HL-60 (cell line): ENCODE results near the gene ZFR2.

Experiments used
- DNase-seq, 2 experiments: peaks; one replicate each; pipeline ENCODE4 v3.0.0-alpha.2; 2010 to 2020; ENCODE audit warnings: low read depth in 1 of 2, low spot score in 1 of 2
- H3K27ac ChIP-seq: fragments of 250-450 bp; sonication (Bioruptor Pico); replicated peaks from 2 replicates; pipeline ENCODE4 v1.5.1; 2020; ENCODE audit warnings: mild to moderate bottlenecking, moderate library complexity
- H3K27me3 ChIP-seq: fragments of 250-450 bp; sonication (Bioruptor Pico); 2 replicates; pipeline ENCODE4 v1.5.1; 2021; ENCODE audit warnings: mild to moderate bottlenecking, moderate library complexity; ENCODE audit not compliant: insufficient read depth, poor library complexity, severe bottlenecking
- H3K4me3 ChIP-seq: replicated peaks from 2 replicates; pipeline ENCODE4 v1.5.1; 2011; ENCODE audit warnings: mild to moderate bottlenecking, control low read depth, low read length; ENCODE audit not compliant: insufficient read depth
- GABPA ChIP-seq: IDR thresholded peaks from 2 replicates; pipeline ENCODE4 v1.6.1; 2012; ENCODE audit warnings: low read depth
- POLR2AphosphoS5 ChIP-seq: IDR thresholded peaks from 2 replicates; pipeline ENCODE4 v1.6.1; 2012; ENCODE audit warnings: low read depth
- SPI1 ChIP-seq: IDR thresholded peaks from 2 replicates; pipeline ENCODE4 v1.6.1; 2012; ENCODE audit warnings: low read depth, mild to moderate bottlenecking, borderline replicate concordance
- long read RNA-seq: library from polyadenylated mRNA; unstranded; transcript quantifications from one replicate; pipeline ENCODE4 v2.0.0, GENCODE V29; 2020
- TF ChIP-seq, protein P1 (sequence below): IDR thresholded peaks from one replicate; pipeline ENCODE4 v1.5.1; 2011; ENCODE audit warnings: low read length, control low read depth, inconsistent platforms; ENCODE audit not compliant: insufficient read depth
- TF ChIP-seq, protein P2 (sequence below): IDR thresholded peaks from 2 replicates; pipeline ENCODE4 v1.6.1; 2012; ENCODE audit warnings: low read depth; ENCODE audit not compliant: insufficient replicate concordance

ZFR2 gene
- long read RNA-seq: 0 reads

GRCh38 chr19:3868770-3869456 is at the start of gene ZFR2:
TSS of gene ZFR2 (minus strand) at chr19:3869038. CDS start at chr19:3869017, 21 bp downstream.
- Histone ChIP-seq H3K27ac (no peak within 1 kb of the TSS), H3K27me3 (peaks cover 25% of the 10 kb centered on the region), H3K4me3 (no peak within 1 kb of the TSS)
- no peak for DNase-seq
- TF ChIP-seq, protein P1, sequence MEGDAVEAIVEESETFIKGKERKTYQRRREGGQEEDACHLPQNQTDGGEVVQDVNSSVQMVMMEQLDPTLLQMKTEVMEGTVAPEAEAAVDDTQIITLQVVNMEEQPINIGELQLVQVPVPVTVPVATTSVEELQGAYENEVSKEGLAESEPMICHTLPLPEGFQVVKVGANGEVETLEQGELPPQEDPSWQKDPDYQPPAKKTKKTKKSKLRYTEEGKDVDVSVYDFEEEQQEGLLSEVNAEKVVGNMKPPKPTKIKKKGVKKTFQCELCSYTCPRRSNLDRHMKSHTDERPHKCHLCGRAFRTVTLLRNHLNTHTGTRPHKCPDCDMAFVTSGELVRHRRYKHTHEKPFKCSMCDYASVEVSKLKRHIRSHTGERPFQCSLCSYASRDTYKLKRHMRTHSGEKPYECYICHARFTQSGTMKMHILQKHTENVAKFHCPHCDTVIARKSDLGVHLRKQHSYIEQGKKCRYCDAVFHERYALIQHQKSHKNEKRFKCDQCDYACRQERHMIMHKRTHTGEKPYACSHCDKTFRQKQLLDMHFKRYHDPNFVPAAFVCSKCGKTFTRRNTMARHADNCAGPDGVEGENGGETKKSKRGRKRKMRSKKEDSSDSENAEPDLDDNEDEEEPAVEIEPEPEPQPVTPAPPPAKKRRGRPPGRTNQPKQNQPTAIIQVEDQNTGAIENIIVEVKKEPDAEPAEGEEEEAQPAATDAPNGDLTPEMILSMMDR: no peak

DNA sequence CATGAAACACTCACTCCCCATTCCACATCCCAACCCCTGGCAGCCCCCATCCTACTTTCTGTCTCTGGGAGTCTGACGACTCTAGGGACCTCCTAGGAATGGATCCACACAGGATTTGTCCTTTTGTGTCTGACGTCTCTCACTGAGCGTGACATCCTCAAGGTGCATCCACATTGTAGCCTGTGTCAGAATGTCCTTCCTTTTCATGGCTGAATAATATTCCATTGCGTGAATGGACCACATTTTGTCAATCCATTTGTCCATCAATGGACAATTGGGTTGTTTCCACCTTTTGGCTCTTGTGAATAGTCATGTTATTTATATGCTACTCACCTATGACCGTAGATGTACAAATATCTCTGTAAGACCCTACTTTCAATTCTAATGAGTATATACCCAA is 47.2 kb upstream of the ZFR2 start:
- Histone ChIP-seq H3K27ac (no peak overlapping the region), H3K4me3 (no peak overlapping the region), H3K27me3 (no peaks in the 10 kb centered on the region)
- DNase-seq: no peak
- TF ChIP-seq SPI1: no peak
- TF ChIP-seq, protein P1: no peak
- no peak for TF ChIP-seq GABPA
- TF ChIP-seq, protein P2, sequence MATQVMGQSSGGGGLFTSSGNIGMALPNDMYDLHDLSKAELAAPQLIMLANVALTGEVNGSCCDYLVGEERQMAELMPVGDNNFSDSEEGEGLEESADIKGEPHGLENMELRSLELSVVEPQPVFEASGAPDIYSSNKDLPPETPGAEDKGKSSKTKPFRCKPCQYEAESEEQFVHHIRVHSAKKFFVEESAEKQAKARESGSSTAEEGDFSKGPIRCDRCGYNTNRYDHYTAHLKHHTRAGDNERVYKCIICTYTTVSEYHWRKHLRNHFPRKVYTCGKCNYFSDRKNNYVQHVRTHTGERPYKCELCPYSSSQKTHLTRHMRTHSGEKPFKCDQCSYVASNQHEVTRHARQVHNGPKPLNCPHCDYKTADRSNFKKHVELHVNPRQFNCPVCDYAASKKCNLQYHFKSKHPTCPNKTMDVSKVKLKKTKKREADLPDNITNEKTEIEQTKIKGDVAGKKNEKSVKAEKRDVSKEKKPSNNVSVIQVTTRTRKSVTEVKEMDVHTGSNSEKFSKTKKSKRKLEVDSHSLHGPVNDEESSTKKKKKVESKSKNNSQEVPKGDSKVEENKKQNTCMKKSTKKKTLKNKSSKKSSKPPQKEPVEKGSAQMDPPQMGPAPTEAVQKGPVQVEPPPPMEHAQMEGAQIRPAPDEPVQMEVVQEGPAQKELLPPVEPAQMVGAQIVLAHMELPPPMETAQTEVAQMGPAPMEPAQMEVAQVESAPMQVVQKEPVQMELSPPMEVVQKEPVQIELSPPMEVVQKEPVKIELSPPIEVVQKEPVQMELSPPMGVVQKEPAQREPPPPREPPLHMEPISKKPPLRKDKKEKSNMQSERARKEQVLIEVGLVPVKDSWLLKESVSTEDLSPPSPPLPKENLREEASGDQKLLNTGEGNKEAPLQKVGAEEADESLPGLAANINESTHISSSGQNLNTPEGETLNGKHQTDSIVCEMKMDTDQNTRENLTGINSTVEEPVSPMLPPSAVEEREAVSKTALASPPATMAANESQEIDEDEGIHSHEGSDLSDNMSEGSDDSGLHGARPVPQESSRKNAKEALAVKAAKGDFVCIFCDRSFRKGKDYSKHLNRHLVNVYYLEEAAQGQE: no peak
- TF ChIP-seq POLR2AphosphoS5: no peak

DNA sequence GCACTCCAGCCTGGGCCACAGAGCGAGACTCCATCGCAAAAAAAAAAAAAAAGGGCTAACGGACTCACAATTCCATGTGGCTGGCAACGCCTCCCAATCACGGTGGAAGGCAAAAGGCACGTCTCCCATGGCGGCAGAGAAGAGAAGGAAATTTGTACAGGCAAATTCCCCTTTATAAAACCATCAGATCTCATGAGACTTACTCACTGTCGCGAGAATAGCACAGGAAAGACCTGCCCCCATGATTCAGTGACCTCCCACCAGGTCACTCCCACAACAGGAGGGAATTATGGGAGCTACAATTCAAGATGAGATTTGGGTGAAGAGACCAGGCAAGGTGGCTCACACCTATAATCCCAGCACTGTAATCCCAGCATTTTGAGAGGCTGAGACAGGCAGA is 45.4 kb upstream of the ZFR2 start:
- H3K27ac ChIP-seq: no peak overlapping the region
- DNase-seq: no peak
- no peak overlapping the region for H3K4me3 ChIP-seq
- TF ChIP-seq SPI1 (no peak), GABPA (no peak), POLR2AphosphoS5 (no peak)
- TF ChIP-seq, protein P2: no peak
- TF ChIP-seq, protein P1: no peak
- no peaks in the 10 kb centered on the region for H3K27me3 ChIP-seq

GRCh38 chr19:3910105-3910504 is 41.3 kb upstream of the ZFR2 start:
- no peak for DNase-seq
- Histone ChIP-seq H3K4me3 (no peak overlapping the region), H3K27ac (no peak overlapping the region), H3K27me3 (no peaks in the 10 kb centered on the region)
- TF ChIP-seq, protein P1: no peak
- TF ChIP-seq, protein P2: no peak
- no peak for TF ChIP-seq POLR2AphosphoS5
- no peak for TF ChIP-seq GABPA
